HTR-8/SVneo (cell line): ENCODE measurements around the gene ZNF182.
"Not testable (repeated sequence)": the region's sequence is repeated elsewhere in the genome, so short reads cannot be mapped to it uniquely, and the experiment has no call there.

Experiments used
- DNase-seq: peaks from one replicate; pipeline ENCODE4 v3.0.0; 2011; ENCODE audit warnings: low spot score, mixed read lengths; ENCODE audit not compliant: insufficient read length
- FAIRE-seq: peaks from 2 replicates; lab custom pipeline; 2011; peaks lifted over from hg19 to GRCh38; lab: Jason Lieb, UNC

The ZNF182 gene

GRCh38 chrX:48003758-48004457, at the start of gene ZNF182:
Gene ZNF182, minus strand, starts transcription at chrX:48003989. Its CDS starts 1,380 bp downstream, at chrX:48002609.
- FAIRE-seq (no peak), DNase-seq (peak; percentile 78)

- FAIRE-seq (no peak), DNase-seq (no peak)
Measured at GRCh38 chrX:48046846-48047245, 43.1 kb upstream of the ZNF182 start.

GRCh38 chrX:48045410-48046311, 41.9 kb upstream of the ZNF182 start:
- DNase-seq (no peak), FAIRE-seq (no peak)

GRCh38 chrX:48043056-48043455, 39.3 kb upstream of the ZNF182 start:
- no peak for DNase-seq
- no peak for FAIRE-seq

GRCh38 chrX:48035891-48036290, 32.1 kb upstream of the ZNF182 start:
- DNase-seq, result no peak
- FAIRE-seq, result no peak

- not testable (repeated sequence) for FAIRE-seq, DNase-seq
Measured at GRCh38 chrX:48030641-48031173, 26.9 kb upstream of the ZNF182 start.

GRCh38 chrX:48030237-48030636, 26.4 kb upstream of the ZNF182 start:
- no peak for FAIRE-seq
- no peak for DNase-seq

GRCh38 chrX:48028091-48028490, 24.3 kb upstream of the ZNF182 start:
- no peak for FAIRE-seq

GRCh38 chrX:48027545-48027944, 23.8 kb upstream of the ZNF182 start:
- DNase-seq, FAIRE-seq: not testable (repeated sequence)

More at GRCh38 chrX:48028091-48028490, 24.3 kb upstream of the ZNF182 start:
- DNase-seq, result no peak

- FAIRE-seq, result no peak
- peak; percentile 24 for DNase-seq
Measured at GRCh38 chrX:48025561-48025960, 21.8 kb upstream of the ZNF182 start.

- FAIRE-seq (no peak), DNase-seq (no peak)
Measured at GRCh38 chrX:48022738-48023137, 18.9 kb upstream of the ZNF182 start.

GRCh38 chrX:48022100-48022499, 18.3 kb upstream of the ZNF182 start:
- FAIRE-seq (no peak), DNase-seq (no peak)

GRCh38 chrX:48021026-48021900, 17.5 kb upstream of the ZNF182 start:
- peak; percentile 51 for DNase-seq
- no peak for FAIRE-seq

GRCh38 chrX:48020472-48020871, 16.7 kb upstream of the ZNF182 start:
- DNase-seq, FAIRE-seq: not testable (repeated sequence)

- DNase-seq, FAIRE-seq: not testable (repeated sequence)
Measured at GRCh38 chrX:48019892-48020291, 16.1 kb upstream of the ZNF182 start.

GRCh38 chrX:48016583-48017310, 13.0 kb upstream of the ZNF182 start:
- FAIRE-seq, DNase-seq: not testable (repeated sequence)

- not testable (repeated sequence) for DNase-seq, FAIRE-seq
Measured at GRCh38 chrX:48009445-48009960, 5.7 kb upstream of the ZNF182 start.

GRCh38 chrX:48006688-48007087, 2.9 kb upstream of the ZNF182 start, which contains the start of gene SPACA5:
Gene SPACA5, plus strand, starts transcription at chrX:48006988. Its CDS starts 815 bp downstream, at chrX:48007803.
- not testable (repeated sequence) for FAIRE-seq, DNase-seq

GRCh38 chrX:48003367-48003757, 427 bp downstream of the ZNF182 start:
- FAIRE-seq, result no peak
- no peak for DNase-seq
